Measurements from ENCODE around the gene SYVN1. TPM values are rescaled to one million over a fixed set of nuclear protein-coding genes. Genes with fewer than 3 reads are reported as not detected.

SYVN1 gene
- total and polyA plus RNA-seq, 4 donors = 19.9 to 210 (median 56.6) TPM

DNA sequence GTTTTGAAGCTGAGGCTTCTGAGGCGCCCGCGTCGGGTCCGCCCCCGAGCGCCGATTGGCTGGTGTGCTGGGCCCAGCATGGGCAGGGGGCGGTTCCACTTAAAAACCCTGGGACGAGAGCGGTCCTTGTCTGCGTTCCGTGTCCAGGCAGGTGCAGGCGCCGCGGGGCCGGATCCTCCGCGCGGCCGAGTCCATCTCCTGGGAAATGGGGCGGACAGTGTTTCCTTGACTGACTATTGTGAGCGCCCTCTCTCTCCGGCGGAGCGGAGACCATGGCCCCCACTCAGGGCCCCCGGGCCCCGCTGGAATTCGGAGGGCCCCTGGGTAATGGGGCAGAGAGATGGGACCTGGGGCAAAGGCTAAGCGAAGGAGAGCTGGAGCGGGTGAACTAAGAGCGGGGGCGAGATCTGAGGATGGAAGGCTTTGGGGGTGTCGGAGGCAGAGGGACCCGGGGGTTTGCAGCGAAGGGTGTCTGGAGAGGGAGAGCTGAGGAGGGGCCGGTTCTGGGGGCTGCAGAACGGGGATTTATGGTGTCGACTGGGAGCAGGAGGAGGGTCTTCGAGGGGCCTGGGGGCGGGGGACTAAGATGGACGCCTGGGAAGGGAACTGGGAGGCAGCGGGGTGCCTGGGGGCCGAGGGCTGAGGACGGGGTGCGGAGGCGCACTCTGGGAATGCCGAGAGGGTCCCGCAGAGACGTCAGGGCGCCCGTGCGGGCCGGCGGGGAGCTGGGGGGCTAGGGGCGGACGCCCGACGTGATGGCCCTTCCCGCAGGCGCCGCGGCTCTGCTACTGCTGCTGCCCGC lies 22.4 kb downstream of the SYVN1 start, which contains the start of gene TM7SF2:
Gene TM7SF2 (plus strand): TSS at position 129 of the 802 bp plus-strand sequence. CDS start 144 bp downstream, at position 273.
- TF ChIP-seq GABPA (IDR thresholded peaks at IDR 0.05 in 1 of 2, conservative IDR thresholded peaks at IDR 0.05 in 1 of 2) (peak in 1 of 2 donors; percentile 58), HNF4G (IDR thresholded peaks at IDR 0.05) (no peak), YY1 (IDR thresholded peaks at IDR 0.05) (peak; percentile 74), NR2F2 (IDR thresholded peaks at IDR 0.05) (no peak), JUND (IDR thresholded peaks at IDR 0.05) (peak in 1 of 2 donors; percentile 13), FOXA2 (IDR thresholded peaks at IDR 0.05) (no peak), SP1 (IDR thresholded peaks at IDR 0.05) (peak; percentile 73), EGR1 (IDR thresholded peaks at IDR 0.05; ENCODE audit: low read depth in 2 of 2) (peak in 1 of 2 donors; percentile 21), HNF4A (conservative IDR thresholded peaks at IDR 0.05) (peak in 1 of 2 donors; percentile 25), RXRA (IDR thresholded peaks at IDR 0.05) (peak; percentile 13 to 27)
- TF ChIP-seq, protein P1, sequence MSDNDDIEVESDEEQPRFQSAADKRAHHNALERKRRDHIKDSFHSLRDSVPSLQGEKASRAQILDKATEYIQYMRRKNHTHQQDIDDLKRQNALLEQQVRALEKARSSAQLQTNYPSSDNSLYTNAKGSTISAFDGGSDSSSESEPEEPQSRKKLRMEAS (IDR thresholded peaks at IDR 0.05) = peak; percentile 50
- TF ChIP-seq, protein P2, sequence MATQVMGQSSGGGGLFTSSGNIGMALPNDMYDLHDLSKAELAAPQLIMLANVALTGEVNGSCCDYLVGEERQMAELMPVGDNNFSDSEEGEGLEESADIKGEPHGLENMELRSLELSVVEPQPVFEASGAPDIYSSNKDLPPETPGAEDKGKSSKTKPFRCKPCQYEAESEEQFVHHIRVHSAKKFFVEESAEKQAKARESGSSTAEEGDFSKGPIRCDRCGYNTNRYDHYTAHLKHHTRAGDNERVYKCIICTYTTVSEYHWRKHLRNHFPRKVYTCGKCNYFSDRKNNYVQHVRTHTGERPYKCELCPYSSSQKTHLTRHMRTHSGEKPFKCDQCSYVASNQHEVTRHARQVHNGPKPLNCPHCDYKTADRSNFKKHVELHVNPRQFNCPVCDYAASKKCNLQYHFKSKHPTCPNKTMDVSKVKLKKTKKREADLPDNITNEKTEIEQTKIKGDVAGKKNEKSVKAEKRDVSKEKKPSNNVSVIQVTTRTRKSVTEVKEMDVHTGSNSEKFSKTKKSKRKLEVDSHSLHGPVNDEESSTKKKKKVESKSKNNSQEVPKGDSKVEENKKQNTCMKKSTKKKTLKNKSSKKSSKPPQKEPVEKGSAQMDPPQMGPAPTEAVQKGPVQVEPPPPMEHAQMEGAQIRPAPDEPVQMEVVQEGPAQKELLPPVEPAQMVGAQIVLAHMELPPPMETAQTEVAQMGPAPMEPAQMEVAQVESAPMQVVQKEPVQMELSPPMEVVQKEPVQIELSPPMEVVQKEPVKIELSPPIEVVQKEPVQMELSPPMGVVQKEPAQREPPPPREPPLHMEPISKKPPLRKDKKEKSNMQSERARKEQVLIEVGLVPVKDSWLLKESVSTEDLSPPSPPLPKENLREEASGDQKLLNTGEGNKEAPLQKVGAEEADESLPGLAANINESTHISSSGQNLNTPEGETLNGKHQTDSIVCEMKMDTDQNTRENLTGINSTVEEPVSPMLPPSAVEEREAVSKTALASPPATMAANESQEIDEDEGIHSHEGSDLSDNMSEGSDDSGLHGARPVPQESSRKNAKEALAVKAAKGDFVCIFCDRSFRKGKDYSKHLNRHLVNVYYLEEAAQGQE (IDR thresholded peaks at IDR 0.05) = peak; percentile 90
- Histone ChIP-seq H3K4me1 (ENCODE audit: control insufficient read depth in 4 of 4, insufficient read depth in 4 of 4, low read length in 3 of 4) (peaks cover 26 to 63% (median 54%) of the 10 kb centered on the region in 4 donors), H3K9ac (ENCODE audit: low read depth in 1 of 2, low read length in 2 of 2) (peak within 1 kb of the TSS; percentile 31 to 62), H3K27me3 (ENCODE audit: control insufficient read depth in 4 of 4, insufficient read depth in 4 of 4, low read length in 3 of 4) (no peaks in the 10 kb centered on the region), H3K9me3 (ENCODE audit: control insufficient read depth in 4 of 4, low read length in 3 of 4) (no peaks in the 10 kb centered on the region), H3K36me3 (ENCODE audit: control insufficient read depth in 4 of 4, insufficient read depth in 3 of 4, low read depth in 1 of 4, low read length in 3 of 4) (peaks cover 0 to 13% (median 10%) of the 10 kb centered on the region in 4 donors), H3K4me3 (ENCODE audit: low read depth in 1 of 3, low read length in 3 of 3) (peak within 1 kb of the TSS; percentile 29 to 71 (median 55)), H3K27ac (ENCODE audit: low read depth in 1 of 2, low read length in 2 of 2) (peak within 1 kb of the TSS; percentile 83 to 87)
- under 1% methylated on average over 64 of the region's 64 CpGs for WGBS
- peak; percentile 98 for DNase-seq (ENCODE audit: low spot score)

DNA sequence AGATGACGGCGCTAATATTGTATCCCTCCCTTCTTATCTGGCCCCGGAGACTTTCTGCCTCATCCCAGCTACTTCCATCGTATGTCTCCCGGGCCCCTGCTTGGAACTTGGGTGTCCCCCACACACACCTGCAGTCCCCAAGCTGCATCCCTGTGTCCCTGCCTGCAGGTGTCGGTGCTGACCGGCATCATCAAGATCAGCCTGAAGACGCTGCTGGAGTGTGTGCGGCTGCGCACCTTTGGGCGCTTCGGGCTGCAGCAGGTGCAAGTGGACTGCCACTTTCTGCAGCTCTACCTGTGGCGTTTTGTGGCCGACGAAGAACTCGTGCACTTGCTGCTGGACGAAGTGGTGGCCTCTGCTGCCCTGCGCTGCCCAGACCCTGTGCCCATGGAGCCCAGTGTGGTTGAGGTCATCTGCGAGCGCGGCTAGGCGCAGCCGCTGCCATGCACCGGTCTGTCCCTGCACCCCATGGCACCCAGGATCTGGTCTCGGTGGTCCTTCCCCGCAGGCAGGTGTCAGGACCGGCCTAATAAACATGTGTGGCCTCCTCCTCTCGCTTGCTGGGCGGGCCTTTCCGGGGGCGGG lies 23.1 kb downstream of the SYVN1 start:
- Histone ChIP-seq H3K4me3 (ENCODE audit: low read depth in 1 of 3, low read length in 3 of 3) (peak overlapping the region in 1 of 3 donors; percentile 11), H3K27me3 (ENCODE audit: control insufficient read depth in 4 of 4, insufficient read depth in 4 of 4, low read length in 3 of 4) (no peaks in the 10 kb centered on the region), H3K36me3 (ENCODE audit: control insufficient read depth in 4 of 4, insufficient read depth in 3 of 4, low read depth in 1 of 4, low read length in 3 of 4) (peaks cover 0 to 13% (median 10%) of the 10 kb centered on the region in 4 donors), H3K9ac (ENCODE audit: low read depth in 1 of 2, low read length in 2 of 2) (no peak overlapping the region), H3K27ac (ENCODE audit: low read depth in 1 of 2, low read length in 2 of 2) (peak overlapping the region; percentile 59 to 87), H3K9me3 (ENCODE audit: control insufficient read depth in 4 of 4, low read length in 3 of 4) (no peaks in the 10 kb centered on the region), H3K4me1 (ENCODE audit: control insufficient read depth in 4 of 4, insufficient read depth in 4 of 4, low read length in 3 of 4) (peaks cover 22 to 56% (median 47%) of the 10 kb centered on the region in 4 donors)
- no peak for DNase-seq (ENCODE audit: low spot score)
- 53% methylated on average over 31 of the region's 31 CpGs for WGBS
- TF ChIP-seq, protein P3, sequence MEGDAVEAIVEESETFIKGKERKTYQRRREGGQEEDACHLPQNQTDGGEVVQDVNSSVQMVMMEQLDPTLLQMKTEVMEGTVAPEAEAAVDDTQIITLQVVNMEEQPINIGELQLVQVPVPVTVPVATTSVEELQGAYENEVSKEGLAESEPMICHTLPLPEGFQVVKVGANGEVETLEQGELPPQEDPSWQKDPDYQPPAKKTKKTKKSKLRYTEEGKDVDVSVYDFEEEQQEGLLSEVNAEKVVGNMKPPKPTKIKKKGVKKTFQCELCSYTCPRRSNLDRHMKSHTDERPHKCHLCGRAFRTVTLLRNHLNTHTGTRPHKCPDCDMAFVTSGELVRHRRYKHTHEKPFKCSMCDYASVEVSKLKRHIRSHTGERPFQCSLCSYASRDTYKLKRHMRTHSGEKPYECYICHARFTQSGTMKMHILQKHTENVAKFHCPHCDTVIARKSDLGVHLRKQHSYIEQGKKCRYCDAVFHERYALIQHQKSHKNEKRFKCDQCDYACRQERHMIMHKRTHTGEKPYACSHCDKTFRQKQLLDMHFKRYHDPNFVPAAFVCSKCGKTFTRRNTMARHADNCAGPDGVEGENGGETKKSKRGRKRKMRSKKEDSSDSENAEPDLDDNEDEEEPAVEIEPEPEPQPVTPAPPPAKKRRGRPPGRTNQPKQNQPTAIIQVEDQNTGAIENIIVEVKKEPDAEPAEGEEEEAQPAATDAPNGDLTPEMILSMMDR (IDR thresholded peaks at IDR 0.05; ENCODE audit: low read depth, low read length, missing input control) = no peak
- TF ChIP-seq, protein P1 (IDR thresholded peaks at IDR 0.05) = no peak
- TF ChIP-seq FOXA2 (IDR thresholded peaks at IDR 0.05) (no peak), NR2F2 (IDR thresholded peaks at IDR 0.05) (no peak), FOXA1 (IDR thresholded peaks at IDR 0.05) (no peak), TAF1 (conservative IDR thresholded peaks at IDR 0.05) (no peak), HNF4A (conservative IDR thresholded peaks at IDR 0.05) (no peak), YY1 (IDR thresholded peaks at IDR 0.05) (no peak), RXRA (IDR thresholded peaks at IDR 0.05) (no peak), JUND (IDR thresholded peaks at IDR 0.05) (no peak), GABPA (IDR thresholded peaks at IDR 0.05 in 1 of 2, conservative IDR thresholded peaks at IDR 0.05 in 1 of 2) (no peak), EGR1 (IDR thresholded peaks at IDR 0.05; ENCODE audit: low read depth in 2 of 2) (no peak), HNF4G (IDR thresholded peaks at IDR 0.05) (no peak)
- TF ChIP-seq, protein P2 (IDR thresholded peaks at IDR 0.05) = no peak
- TF ChIP-seq, protein P4, sequence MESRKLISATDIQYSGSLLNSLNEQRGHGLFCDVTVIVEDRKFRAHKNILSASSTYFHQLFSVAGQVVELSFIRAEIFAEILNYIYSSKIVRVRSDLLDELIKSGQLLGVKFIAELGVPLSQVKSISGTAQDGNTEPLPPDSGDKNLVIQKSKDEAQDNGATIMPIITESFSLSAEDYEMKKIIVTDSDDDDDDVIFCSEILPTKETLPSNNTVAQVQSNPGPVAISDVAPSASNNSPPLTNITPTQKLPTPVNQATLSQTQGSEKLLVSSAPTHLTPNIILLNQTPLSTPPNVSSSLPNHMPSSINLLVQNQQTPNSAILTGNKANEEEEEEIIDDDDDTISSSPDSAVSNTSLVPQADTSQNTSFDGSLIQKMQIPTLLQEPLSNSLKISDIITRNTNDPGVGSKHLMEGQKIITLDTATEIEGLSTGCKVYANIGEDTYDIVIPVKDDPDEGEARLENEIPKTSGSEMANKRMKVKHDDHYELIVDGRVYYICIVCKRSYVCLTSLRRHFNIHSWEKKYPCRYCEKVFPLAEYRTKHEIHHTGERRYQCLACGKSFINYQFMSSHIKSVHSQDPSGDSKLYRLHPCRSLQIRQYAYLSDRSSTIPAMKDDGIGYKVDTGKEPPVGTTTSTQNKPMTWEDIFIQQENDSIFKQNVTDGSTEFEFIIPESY (IDR thresholded peaks at IDR 0.05) = no peak

Data from liver (tissue), 9 donors.